Measurements from ENCODE around the gene DHRS4L2. TPM values are rescaled to one million over a fixed set of nuclear protein-coding genes. Genes with fewer than 3 reads are reported as not detected.
A peak's percentile ranks its signal among the peaks of the same experiment; 100 is the strongest.
"Not testable (repeated sequence)": the region's sequence is repeated elsewhere in the genome, so short reads cannot be mapped to it uniquely, and the experiment has no call there.

DHRS4L2 gene
- 10 to 100 TPM; 28.4 to 43.5 (median 36.9) TPM for polyA plus RNA-seq (ENCODE audit: insufficient read length in 4 of 4)

DNA sequence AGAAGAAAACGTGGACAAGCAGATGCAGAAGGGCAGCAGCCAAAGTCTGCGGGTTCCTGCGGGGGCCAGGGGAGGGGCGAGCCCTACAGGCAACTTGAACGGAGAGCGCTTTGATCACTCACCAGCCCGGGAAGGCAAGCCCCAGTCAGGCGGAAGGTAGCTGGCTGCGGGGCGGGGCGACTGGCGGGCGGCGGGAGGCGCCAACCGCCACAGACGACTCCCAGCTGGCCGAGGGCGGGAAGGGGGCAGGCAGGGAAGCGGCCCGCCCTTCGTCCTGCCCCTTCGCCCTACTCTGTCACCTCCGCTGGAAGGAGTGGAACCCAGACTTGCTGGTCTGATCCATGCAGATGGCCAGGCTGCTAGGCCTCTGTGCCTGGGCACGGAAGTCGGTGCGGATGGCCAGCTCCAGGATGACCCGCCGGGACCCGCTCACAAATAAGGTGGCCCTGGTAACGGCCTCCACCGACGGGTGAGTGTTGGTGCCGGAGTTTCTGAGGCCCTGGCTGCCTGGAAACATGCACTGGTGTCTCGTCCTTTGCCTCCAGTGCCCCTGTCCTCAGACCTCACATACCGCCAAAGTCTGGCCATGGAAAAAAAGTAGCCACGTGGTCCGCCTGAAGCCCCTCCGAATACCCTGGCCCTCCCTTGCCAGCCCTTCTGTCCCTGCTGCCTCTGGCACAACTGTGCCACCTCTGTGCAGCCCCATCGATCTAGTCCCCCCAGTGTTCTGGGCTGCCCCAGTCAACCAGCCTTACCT lies at the start of gene DHRS4L2:
Gene DHRS4L2 (plus strand): TSS at position 323 of the 757 bp plus-strand sequence. CDS start 19 bp downstream, at position 342.
- DNase-seq (ENCODE audit: low read depth in 4 of 4, low spot score in 2 of 4) = peak in 2 of 4 donors; percentile 39 to 57

DNA sequence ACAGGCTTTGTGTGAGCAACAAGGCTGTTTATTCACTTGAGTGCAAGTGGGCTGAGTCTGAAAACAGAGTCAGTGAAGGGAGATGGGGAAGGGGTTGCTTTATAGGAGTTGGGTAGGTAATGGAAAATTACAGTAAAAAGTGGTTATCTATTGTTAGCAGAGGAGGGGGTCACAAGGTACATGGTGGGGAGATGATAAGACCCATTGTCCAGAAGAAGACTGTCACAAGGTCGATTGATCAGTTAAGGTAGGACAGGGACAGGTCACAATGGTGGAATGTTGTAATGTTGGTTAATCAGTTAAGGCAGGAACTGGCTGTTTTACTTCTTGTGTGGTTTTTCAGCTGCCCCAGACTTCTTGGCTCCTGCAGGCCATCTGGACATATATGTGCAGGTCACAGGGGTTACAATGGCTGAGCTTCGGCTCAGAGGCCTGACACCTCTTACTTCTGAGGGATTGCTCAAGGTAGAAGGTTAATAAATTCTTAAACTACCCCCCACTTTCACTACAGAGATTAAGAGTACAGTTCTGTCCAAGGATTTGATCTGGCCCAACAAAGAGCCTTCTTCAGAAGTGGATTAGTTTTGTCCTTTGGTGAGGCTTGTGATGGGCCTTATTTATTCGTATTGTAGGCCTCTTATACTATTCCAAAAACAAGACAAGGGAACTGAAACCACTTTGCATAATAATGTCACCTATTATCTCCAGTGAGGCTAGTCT lies 49.0 kb upstream of the DHRS4L2 start:
- DNase-seq (ENCODE audit: low read depth in 4 of 4, low spot score in 2 of 4) = no peak

DNA sequence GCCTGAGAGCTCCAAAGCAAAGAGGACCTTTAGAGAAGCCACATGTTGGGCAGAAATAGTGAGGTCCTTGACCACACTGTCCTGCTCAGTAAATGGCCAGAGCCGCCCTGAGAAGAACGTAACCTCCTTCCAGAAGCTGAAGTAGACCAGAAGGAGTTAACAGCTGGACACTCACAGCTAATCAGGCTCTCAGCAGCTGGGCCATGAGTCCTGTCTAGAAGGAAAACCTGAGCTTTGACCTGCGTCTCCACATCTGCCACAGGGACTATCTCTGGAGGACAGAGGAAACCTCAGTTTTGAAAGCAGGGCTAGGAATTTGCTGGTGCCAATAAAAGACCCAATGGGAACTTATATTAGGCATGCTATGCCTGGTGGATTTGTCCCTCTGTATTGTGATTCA lies 47.5 kb upstream of the DHRS4L2 start:
- no peak for DNase-seq (ENCODE audit: low read depth in 4 of 4, low spot score in 2 of 4)

DNA sequence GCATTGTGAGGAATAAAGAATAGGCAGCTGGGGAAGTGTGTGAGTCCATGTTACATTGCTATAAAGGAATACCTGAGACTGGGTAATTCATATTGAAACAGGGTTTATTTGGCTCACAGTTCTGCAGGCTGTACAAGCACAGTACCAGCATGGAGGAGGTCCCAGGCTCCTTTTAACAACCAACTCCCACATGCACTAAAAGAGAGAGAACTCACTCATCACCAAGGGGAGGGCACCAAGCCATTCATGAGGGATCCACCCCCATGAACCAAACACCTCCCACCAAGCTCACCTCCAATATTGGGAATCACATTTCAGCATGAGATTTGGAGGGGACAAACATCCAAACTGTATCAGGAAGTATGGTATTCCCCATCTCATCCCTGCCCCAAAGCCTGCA lies 47.1 kb upstream of the DHRS4L2 start:
- DNase-seq (ENCODE audit: low read depth in 4 of 4, low spot score in 2 of 4) = no peak

GRCh38 chr14:23942587-23942986 lies 46.1 kb upstream of the DHRS4L2 start:
- no peak for DNase-seq (ENCODE audit: low read depth in 4 of 4, low spot score in 2 of 4)

GRCh38 chr14:23949069-23949468 lies 39.7 kb upstream of the DHRS4L2 start:
- DNase-seq (ENCODE audit: low read depth in 4 of 4, low spot score in 2 of 4) = not testable (repeated sequence)

- no peak for DNase-seq (ENCODE audit: low read depth in 4 of 4, low spot score in 2 of 4)
Observed at GRCh38 chr14:23950411-23951135, 38.2 kb upstream of the DHRS4L2 start.

DNA sequence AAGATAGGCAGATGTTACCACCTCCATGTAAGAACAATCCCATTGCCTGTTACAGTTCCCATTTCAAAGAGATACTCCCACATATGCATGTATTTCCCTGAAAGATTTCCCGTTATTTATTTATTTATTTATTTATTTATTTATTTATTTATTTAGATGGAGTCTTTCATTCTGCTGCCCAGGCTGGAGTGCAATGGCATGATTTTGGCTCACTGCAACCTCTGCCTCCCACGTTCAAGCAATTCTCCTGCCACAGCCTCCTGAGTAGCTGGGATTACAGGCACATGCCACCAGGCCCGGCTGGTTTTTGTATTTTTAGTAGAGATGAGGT lies 37.6 kb upstream of the DHRS4L2 start:
- not testable (repeated sequence) for DNase-seq (ENCODE audit: low read depth in 4 of 4, low spot score in 2 of 4)

DNA sequence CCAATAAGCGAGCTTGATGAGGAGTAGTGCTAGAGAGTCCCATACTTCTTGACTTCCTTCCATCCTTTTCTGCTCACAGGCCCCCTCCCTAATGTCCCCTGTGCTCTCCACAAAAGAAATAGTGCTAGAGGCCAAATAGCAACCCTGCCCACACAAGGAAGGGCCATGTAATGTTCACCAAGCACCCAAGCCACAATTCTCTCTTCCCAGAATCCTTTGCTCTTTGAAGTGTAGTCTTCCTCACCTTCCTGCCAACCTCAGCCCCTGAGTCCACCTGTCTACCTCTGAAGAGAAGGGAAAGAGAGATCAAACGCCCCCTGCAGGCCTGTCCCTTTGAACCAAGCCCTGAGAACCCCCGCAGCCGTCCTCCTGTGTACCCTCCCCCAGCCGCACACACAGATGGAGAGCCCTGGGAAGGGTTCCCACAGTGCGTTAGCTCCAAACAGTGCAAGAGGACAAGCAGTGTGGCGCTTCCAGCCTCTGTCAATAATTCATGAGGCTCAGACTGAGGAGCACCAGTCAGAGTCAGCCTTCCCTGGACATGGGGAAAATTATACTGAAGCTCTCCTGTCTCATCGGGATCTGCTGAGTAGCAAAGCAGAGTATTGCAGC lies 37.0 kb upstream of the DHRS4L2 start:
- DNase-seq (ENCODE audit: low read depth in 4 of 4, low spot score in 2 of 4) = peak in 1 of 4 donors; percentile 27

GRCh38 chr14:23953116-23953463 lies 35.6 kb upstream of the DHRS4L2 start:
- not testable (repeated sequence) for DNase-seq (ENCODE audit: low read depth in 4 of 4, low spot score in 2 of 4)

- peak in 2 of 4 donors; percentile 75 to 77 for DNase-seq (ENCODE audit: low read depth in 4 of 4, low spot score in 2 of 4)
Observed at GRCh38 chr14:23953464-23954278, 35.1 kb upstream of the DHRS4L2 start, which contains the start of gene DHRS4. Gene DHRS4, plus strand, starts transcription at chr14:23953770. Its CDS starts 19 bp downstream, at chr14:23953789.

DNA sequence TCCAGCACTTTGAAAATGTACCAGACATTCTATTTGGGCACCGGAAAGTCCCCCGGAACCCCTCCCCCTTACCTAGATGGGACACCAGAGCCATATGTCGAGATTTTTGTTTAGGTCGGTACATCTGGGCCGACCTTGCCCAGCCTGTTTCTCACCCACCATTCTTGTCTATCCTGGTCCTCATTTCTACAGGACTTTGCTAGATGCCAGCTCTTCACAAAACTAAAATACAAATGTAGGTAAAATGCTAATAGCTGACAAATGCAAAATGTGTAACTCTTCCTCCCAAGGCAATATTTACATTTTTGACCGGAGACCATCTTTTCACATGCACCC lies 34.5 kb upstream of the DHRS4L2 start:
- DNase-seq (ENCODE audit: low read depth in 4 of 4, low spot score in 2 of 4) = not testable (repeated sequence)

DNA sequence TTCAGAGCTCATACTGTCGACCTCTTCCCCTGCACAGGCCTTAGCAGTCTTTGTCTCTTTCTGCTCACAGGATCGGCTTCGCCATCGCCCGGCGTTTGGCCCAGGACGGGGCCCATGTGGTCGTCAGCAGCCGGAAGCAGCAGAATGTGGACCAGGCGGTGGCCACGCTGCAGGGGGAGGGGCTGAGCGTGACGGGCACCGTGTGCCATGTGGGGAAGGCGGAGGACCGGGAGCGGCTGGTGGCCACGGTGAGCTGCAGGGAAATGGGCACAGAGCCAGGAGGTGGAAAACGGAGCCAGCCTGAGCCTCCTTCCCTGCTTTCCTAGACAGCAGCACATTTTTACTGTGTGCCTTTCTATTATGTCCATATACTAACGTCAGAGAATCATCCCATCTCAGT lies 33.8 kb upstream of the DHRS4L2 start:
- not testable (repeated sequence) for DNase-seq (ENCODE audit: low read depth in 4 of 4, low spot score in 2 of 4)

GRCh38 chr14:23955811-23956210 lies 32.9 kb upstream of the DHRS4L2 start:
- not testable (repeated sequence) for DNase-seq (ENCODE audit: low read depth in 4 of 4, low spot score in 2 of 4)

- DNase-seq (ENCODE audit: low read depth in 4 of 4, low spot score in 2 of 4) = not testable (repeated sequence)
Observed at GRCh38 chr14:23957913-23958569, 30.7 kb upstream of the DHRS4L2 start.

- not testable (repeated sequence) for DNase-seq (ENCODE audit: low read depth in 4 of 4, low spot score in 2 of 4)
Observed at GRCh38 chr14:23960899-23961298, 27.8 kb upstream of the DHRS4L2 start.

DNA sequence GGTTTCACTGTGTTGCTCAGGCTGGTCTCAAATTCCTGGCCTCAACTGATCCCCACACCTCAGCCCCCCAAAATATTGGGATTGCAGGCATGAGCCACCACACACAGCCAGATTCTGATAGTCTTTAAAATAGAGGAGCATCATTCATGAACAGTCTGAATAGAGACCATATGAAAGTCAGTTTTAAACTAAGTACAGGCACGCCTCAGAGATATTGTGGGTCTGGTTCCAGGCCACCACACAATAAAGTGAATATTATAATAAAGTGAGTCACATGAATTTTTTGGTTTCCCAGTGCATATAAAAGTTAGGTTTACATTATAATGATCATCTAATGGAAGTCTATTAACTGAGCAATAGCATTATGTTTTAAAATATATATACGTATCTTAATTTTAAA lies 27.0 kb upstream of the DHRS4L2 start:
- not testable (repeated sequence) for DNase-seq (ENCODE audit: low read depth in 4 of 4, low spot score in 2 of 4)

GRCh38 chr14:23969130-23969480 lies 19.6 kb upstream of the DHRS4L2 start:
- DNase-seq (ENCODE audit: low read depth in 4 of 4, low spot score in 2 of 4) = not testable (repeated sequence)

DNA sequence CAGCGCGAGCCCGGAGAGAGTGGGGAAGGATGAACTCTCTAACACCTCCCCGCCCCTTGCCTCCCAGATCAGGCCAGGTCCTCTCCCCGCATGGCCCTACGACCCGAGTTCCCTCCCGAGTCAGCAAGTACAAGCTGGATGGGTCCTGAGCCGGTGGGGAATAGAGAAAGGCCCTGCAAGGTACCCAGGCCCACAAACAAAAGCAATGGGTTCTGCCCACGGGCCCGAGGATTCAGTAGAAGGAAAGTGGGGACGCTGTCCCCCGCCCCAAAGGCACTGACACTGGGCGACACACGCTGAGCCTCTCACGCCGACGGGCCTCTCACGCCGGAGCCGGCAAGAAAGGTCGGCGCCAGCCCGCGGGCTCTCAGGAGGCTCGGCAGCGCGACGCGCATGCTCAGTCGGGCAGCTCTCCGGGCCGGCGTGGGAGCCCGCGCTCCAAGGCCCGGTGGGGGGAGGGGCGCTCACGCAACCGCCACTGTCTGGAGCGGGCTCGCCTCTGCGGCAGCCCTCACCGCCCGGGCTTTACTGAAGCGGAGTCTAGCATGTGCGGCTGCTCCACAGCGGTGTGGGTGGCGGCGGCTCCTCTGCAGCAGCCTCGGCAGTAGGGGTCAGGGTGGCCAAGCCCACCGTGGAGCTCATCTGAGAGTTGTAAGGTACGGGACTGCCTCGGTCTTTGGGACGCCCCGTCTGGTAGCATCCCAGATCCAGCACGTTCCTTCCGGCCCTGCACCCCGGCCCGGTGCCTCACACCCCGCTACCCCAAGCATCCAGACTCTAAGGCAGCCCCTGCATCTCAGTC lies 19.0 kb upstream of the DHRS4L2 start:
- DNase-seq (ENCODE audit: low read depth in 4 of 4, low spot score in 2 of 4) = not testable (repeated sequence)
